ENCODE data around the gene STEEP1.

The STEEP1 gene

GRCh38 chrX:119565107-119565663 is at the start of gene STEEP1:
TSS of gene STEEP1 (minus strand) at chrX:119565409. CDS start at chrX:119565355, 54 bp downstream.
- DNase-seq (ENCODE audit: low read depth, low spot score) = peak; percentile 73

- no peak for DNase-seq (ENCODE audit: low read depth, low spot score)
These were observed 49.6 kb upstream of the STEEP1 start for GRCh38 chrX:119614776-119615175.

- DNase-seq (ENCODE audit: low read depth, low spot score) = no peak
These were observed 41.8 kb upstream of the STEEP1 start for GRCh38 chrX:119607018-119607389.

GRCh38 chrX:119606280-119607017 is 41.2 kb upstream of the STEEP1 start, which contains the start of gene NKRF:
TSS of gene NKRF (minus strand) at chrX:119606424.
- peak; percentile 79 for DNase-seq (ENCODE audit: low read depth, low spot score)

GRCh38 chrX:119605464-119606279 is 40.5 kb upstream of the STEEP1 start:
- DNase-seq (ENCODE audit: low read depth, low spot score) = no peak

- no peak for DNase-seq (ENCODE audit: low read depth, low spot score)
These were observed 39.7 kb upstream of the STEEP1 start for GRCh38 chrX:119604766-119605463.

- no peak for DNase-seq (ENCODE audit: low read depth, low spot score)
These were observed 37.6 kb upstream of the STEEP1 start for GRCh38 chrX:119602701-119603255.

GRCh38 chrX:119589810-119590209 is 24.6 kb upstream of the STEEP1 start:
- no peak for DNase-seq (ENCODE audit: low read depth, low spot score)

- no peak for DNase-seq (ENCODE audit: low read depth, low spot score)
These were observed 18.3 kb upstream of the STEEP1 start for GRCh38 chrX:119583431-119584059.

- DNase-seq (ENCODE audit: low read depth, low spot score) = no peak
These were observed 14.2 kb upstream of the STEEP1 start for GRCh38 chrX:119579414-119579813.

- DNase-seq (ENCODE audit: low read depth, low spot score) = peak; percentile 70
These were observed 9.4 kb upstream of the STEEP1 start, which contains the start of gene UBE2A for GRCh38 chrX:119574394-119575266. TSS of gene UBE2A (plus strand) at chrX:119574563. CDS start at chrX:119574712, 149 bp downstream.

- no peak for DNase-seq (ENCODE audit: low read depth, low spot score)
These were observed 8.7 kb upstream of the STEEP1 start for GRCh38 chrX:119573840-119574393.

GRCh38 chrX:119573222-119573621 is 8.0 kb upstream of the STEEP1 start:
- DNase-seq (ENCODE audit: low read depth, low spot score) = no peak

- no peak for DNase-seq (ENCODE audit: low read depth, low spot score)
These were observed 5.2 kb upstream of the STEEP1 start for GRCh38 chrX:119570351-119570835.

GRCh38 chrX:119552508-119552907 is 12.7 kb downstream of the STEEP1 start:
- DNase-seq (ENCODE audit: low read depth, low spot score) = no peak

GRCh38 chrX:119549327-119550016 is 15.7 kb downstream of the STEEP1 start:
- DNase-seq (ENCODE audit: low read depth, low spot score) = no peak

GRCh38 chrX:119541188-119541587 is 24.0 kb downstream of the STEEP1 start:
- DNase-seq (ENCODE audit: low read depth, low spot score) = no peak

GRCh38 chrX:119539872-119540271 is 25.3 kb downstream of the STEEP1 start:
- DNase-seq (ENCODE audit: low read depth, low spot score) = no peak

- DNase-seq (ENCODE audit: low read depth, low spot score) = no peak
These were observed 27.7 kb downstream of the STEEP1 start for GRCh38 chrX:119537487-119537886.

Measured in brain pericyte (primary cell).